ENCODE data around the gene LPCAT2. TPM values are rescaled to one million over a fixed set of nuclear protein-coding genes. Genes with fewer than 3 reads are reported as not detected.
A peak's percentile ranks its signal among the peaks of the same experiment; 100 is the strongest.

The LPCAT2 gene
- total and polyA plus RNA-seq, 2 of the 13 experiments (the other 11 are each of a cell fraction or from before 2014, with no cell fraction given) = 9.9 to 17.6 TPM

- TF ChIP-seq TRIM22 (IDR thresholded peaks at IDR 0.05) = no peak
- TF ChIP-seq ZBTB46 (CRISPR knock-in tag; IDR thresholded peaks at IDR 0.05; ENCODE audit: borderline replicate concordance) = no peak
- no peak for TF ChIP-seq TBL1XR1 (IDR thresholded peaks at IDR 0.05; ENCODE audit: borderline replicate concordance, low read length, partially characterized antibody)
- no peak for TF ChIP-seq HNF4G (IDR thresholded peaks at IDR 0.05; ENCODE audit: borderline replicate concordance, low read depth, low read length)
- TF ChIP-seq HNF4G (CRISPR knock-in tag; IDR thresholded peaks at IDR 0.05; ENCODE audit: borderline replicate concordance, low read depth) = no peak
- no peak; the same call in 1 of the 2 replicates for TF ChIP-seq THAP9 (CRISPR knock-in tag; IDR thresholded peaks at IDR 0.05; ENCODE audit: borderline replicate concordance)
- TF ChIP-seq TARDBP (CRISPR knock-in tag; IDR thresholded peaks at IDR 0.05) = no peak
- no peak for TF ChIP-seq PHF20 (CRISPR knock-in tag; IDR thresholded peaks at IDR 0.05)
- TF ChIP-seq ELK4 (CRISPR knock-in tag; IDR thresholded peaks at IDR 0.05; ENCODE audit: borderline replicate concordance) = no peak
- no peak for TF ChIP-seq ZNF337 (CRISPR knock-in tag; IDR thresholded peaks at IDR 0.05; ENCODE audit: borderline replicate concordance, low read depth)
- no peak for TF ChIP-seq PAX8 (CRISPR knock-in tag; IDR thresholded peaks at IDR 0.05; ENCODE audit: borderline replicate concordance)
- no peak for TF ChIP-seq ZNF781 (CRISPR knock-in tag; IDR thresholded peaks at IDR 0.05; ENCODE audit: borderline replicate concordance, not compliant biosample characterization)
- TF ChIP-seq NCOA2 (CRISPR knock-in tag; IDR thresholded peaks at IDR 0.05) = no peak
- peak; percentile 55; the same call in 1 of the 2 replicates for TF ChIP-seq YEATS4 (CRISPR knock-in tag; IDR thresholded peaks at IDR 0.05; ENCODE audit: borderline replicate concordance)
- TF ChIP-seq ZNF543 (CRISPR knock-in tag; IDR thresholded peaks at IDR 0.05) = no peak
- TF ChIP-seq REPIN1 (CRISPR knock-in tag; IDR thresholded peaks at IDR 0.05; ENCODE audit: borderline replicate concordance, low read depth) = no peak
- no peak for TF ChIP-seq CHD4 (IDR thresholded peaks at IDR 0.05; ENCODE audit: borderline replicate concordance, low read length)
- no peak for TF ChIP-seq E2F5 (CRISPR knock-in tag; conservative IDR thresholded peaks at IDR 0.05)
- TF ChIP-seq ZNF576 (CRISPR knock-in tag; IDR thresholded peaks at IDR 0.05) = no peak
These were observed at the start of gene LPCAT2 (continued) for GRCh38 chr16:55508941-55509931.

Data from HepG2 (cell line).